ENCODE measurements around the gene PLEKHG3.

PLEKHG3 gene

DNA sequence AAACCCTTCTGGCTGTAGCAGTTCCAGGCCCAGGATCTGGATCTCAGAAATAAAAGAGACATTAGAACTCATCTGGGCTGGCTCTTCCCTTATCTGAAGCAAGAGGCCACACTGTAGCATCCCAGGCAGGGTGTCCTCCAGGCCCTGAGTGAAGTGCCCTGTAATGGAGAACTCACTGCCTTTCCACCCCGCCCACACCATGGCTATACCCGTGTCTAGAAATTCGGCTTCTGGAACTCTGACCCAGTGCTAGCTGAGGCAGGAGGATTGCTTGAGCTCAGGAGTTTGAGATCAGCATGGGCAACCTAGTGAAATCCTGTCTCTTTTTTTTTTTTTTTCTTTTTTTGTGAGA, 23.5 kb upstream of the PLEKHG3 start:
- H3K4me3 ChIP-seq (ENCODE audit: low read length), result no peak overlapping the region
- DNase-seq (ENCODE audit: low read depth), result no peak
- TF ChIP-seq CTCF (conservative IDR thresholded peaks at IDR 0.05; ENCODE audit: low read depth, low read length), result no peak

GRCh38 chr14:64681796-64682710, 22.2 kb upstream of the PLEKHG3 start:
- peak; percentile 24 for TF ChIP-seq CTCF (conservative IDR thresholded peaks at IDR 0.05; ENCODE audit: low read depth, low read length)
- peak; percentile 85 for DNase-seq (ENCODE audit: low read depth)
- no peak overlapping the region for H3K4me3 ChIP-seq (ENCODE audit: low read length)

- no peak overlapping the region for H3K4me3 ChIP-seq (ENCODE audit: low read length)
- no peak for DNase-seq (ENCODE audit: low read depth)
- TF ChIP-seq CTCF (conservative IDR thresholded peaks at IDR 0.05; ENCODE audit: low read depth, low read length), result no peak
Measured at GRCh38 chr14:64682843-64683242, 21.4 kb upstream of the PLEKHG3 start.

GRCh38 chr14:64683264-64683663, 21.0 kb upstream of the PLEKHG3 start:
- TF ChIP-seq CTCF (conservative IDR thresholded peaks at IDR 0.05; ENCODE audit: low read depth, low read length), result no peak
- no peak overlapping the region for H3K4me3 ChIP-seq (ENCODE audit: low read length)
- peak; percentile 40 for DNase-seq (ENCODE audit: low read depth)

DNA sequence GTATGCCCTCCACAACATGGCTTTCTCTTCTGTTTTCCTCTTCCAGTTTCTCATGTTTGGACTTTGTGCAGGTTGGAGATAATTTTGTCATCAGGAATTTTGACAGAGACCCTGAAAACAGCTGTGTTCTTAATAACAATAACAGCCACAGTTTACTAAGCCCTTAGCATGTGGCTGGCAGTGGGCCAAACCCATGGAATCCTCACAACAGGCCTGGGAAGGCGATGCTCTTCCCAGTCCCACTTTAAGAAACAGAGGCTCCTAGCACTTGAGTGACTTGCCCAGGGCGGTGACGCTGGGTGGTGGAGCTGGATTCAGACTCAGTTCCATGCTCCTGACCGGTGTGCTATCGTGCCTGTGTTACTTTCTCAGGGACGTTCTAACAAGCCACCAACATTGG, 20.1 kb upstream of the PLEKHG3 start:
- DNase-seq (ENCODE audit: low read depth), result peak; percentile 40
- TF ChIP-seq CTCF (conservative IDR thresholded peaks at IDR 0.05; ENCODE audit: low read depth, low read length), result no peak

GRCh38 chr14:64685371-64686281, 18.6 kb upstream of the PLEKHG3 start:
- TF ChIP-seq CTCF (conservative IDR thresholded peaks at IDR 0.05; ENCODE audit: low read depth, low read length), result no peak
- no peak for DNase-seq (ENCODE audit: low read depth)
- no peak overlapping the region for H3K4me3 ChIP-seq (ENCODE audit: low read length)

More for the DNA sequence above, 20.1 kb upstream of the PLEKHG3 start:
- H3K4me3 ChIP-seq (ENCODE audit: low read length), result no peak overlapping the region
